ENCODE results near the gene REEP6.
"Not testable (repeated sequence)": the region's sequence is repeated elsewhere in the genome, so short reads cannot be mapped to it uniquely, and the experiment has no call there.

REEP6 gene

GRCh38 chr19:1490311-1491113 is 469 bp upstream of the REEP6 start, which contains the start of gene PCSK4:
TSS of gene PCSK4 (minus strand) at chr19:1490350. CDS start at chr19:1490346, 4 bp downstream.
- DNase-seq (ENCODE audit: low spot score) = peak; percentile 98

GRCh38 chr19:1491849-1492170 is 829 bp downstream of the REEP6 start:
- no peak for DNase-seq (ENCODE audit: low spot score)

- DNase-seq (ENCODE audit: low spot score) = no peak
Measured at GRCh38 chr19:1492474-1493006, 1.6 kb downstream of the REEP6 start.

GRCh38 chr19:1494115-1494815 is 3.3 kb downstream of the REEP6 start:
- DNase-seq (ENCODE audit: low spot score) = no peak

GRCh38 chr19:1495051-1495798 is 4.2 kb downstream of the REEP6 start:
- DNase-seq (ENCODE audit: low spot score) = no peak

GRCh38 chr19:1495799-1496713 is 5.1 kb downstream of the REEP6 start:
- no peak for DNase-seq (ENCODE audit: low spot score)

- DNase-seq (ENCODE audit: low spot score) = no peak
Measured at GRCh38 chr19:1496714-1497577, 6.0 kb downstream of the REEP6 start.

GRCh38 chr19:1497578-1498235 is 6.7 kb downstream of the REEP6 start:
- no peak for DNase-seq (ENCODE audit: low spot score)

GRCh38 chr19:1499231-1499630 is 8.2 kb downstream of the REEP6 start:
- DNase-seq (ENCODE audit: low spot score) = not testable (repeated sequence)

GRCh38 chr19:1501200-1501595 is 10.2 kb downstream of the REEP6 start:
- DNase-seq (ENCODE audit: low spot score) = no peak

- DNase-seq (ENCODE audit: low spot score) = no peak
Measured at GRCh38 chr19:1502433-1503088, 11.6 kb downstream of the REEP6 start.

- peak; percentile 72 for DNase-seq (ENCODE audit: low spot score)
Measured at GRCh38 chr19:1503089-1503924, 12.3 kb downstream of the REEP6 start.

- DNase-seq (ENCODE audit: low spot score) = no peak
Measured at GRCh38 chr19:1503925-1504773, 13.2 kb downstream of the REEP6 start.

GRCh38 chr19:1505012-1505411 is 14.0 kb downstream of the REEP6 start:
- DNase-seq (ENCODE audit: low spot score) = no peak

- DNase-seq (ENCODE audit: low spot score) = no peak
Measured at GRCh38 chr19:1505991-1506881, 15.3 kb downstream of the REEP6 start.

- DNase-seq (ENCODE audit: low spot score) = no peak
Measured at GRCh38 chr19:1507192-1507660, 16.2 kb downstream of the REEP6 start.
